NCI-H2227 (cell line): ENCODE data around the gene FAM107A.
"Not testable (repeated sequence)": the region's sequence is repeated elsewhere in the genome, so short reads cannot be mapped to it uniquely, and the experiment has no call there.

Experiments
- DNase-seq: peaks from one replicate; lab custom pipeline; 2025; ENCODE audit not compliant: unreplicated experiment; lab: John Stamatoyannopoulos, UW

FAM107A gene

GRCh38 chr3:58537412-58538301 is 39.5 kb downstream of the FAM107A start:
- DNase-seq: no peak

- no peak for DNase-seq
These were observed 40.4 kb downstream of the FAM107A start, which contains the start of gene ACOX2 for GRCh38 chr3:58536501-58537411. Gene ACOX2 (minus strand): TSS chr3:58537190. CDS start chr3:58535106, 2,084 bp downstream.

GRCh38 chr3:58535531-58536500 is 41.4 kb downstream of the FAM107A start:
- DNase-seq: no peak

GRCh38 chr3:58534592-58535494 is 42.3 kb downstream of the FAM107A start:
- DNase-seq: no peak

- DNase-seq: peak; percentile 66
These were observed 44.4 kb downstream of the FAM107A start for GRCh38 chr3:58532794-58533220.

- DNase-seq: no peak
These were observed 45.2 kb downstream of the FAM107A start for GRCh38 chr3:58531956-58532355.

GRCh38 chr3:58531555-58531954 is 45.6 kb downstream of the FAM107A start:
- no peak for DNase-seq

- DNase-seq: no peak
These were observed 46.8 kb downstream of the FAM107A start for GRCh38 chr3:58530354-58530865.

GRCh38 chr3:58529516-58530353 is 47.5 kb downstream of the FAM107A start:
- peak; percentile 16 for DNase-seq

GRCh38 chr3:58528629-58529028 is 48.6 kb downstream of the FAM107A start:
- no peak for DNase-seq

GRCh38 chr3:58527440-58527839 is 49.8 kb downstream of the FAM107A start:
- DNase-seq: not testable (repeated sequence)

- no peak for DNase-seq
These were observed 50.7 kb downstream of the FAM107A start for GRCh38 chr3:58526515-58526957.

- DNase-seq: no peak
These were observed 52.8 kb downstream of the FAM107A start for GRCh38 chr3:58524326-58524888.

- no peak for DNase-seq
These were observed 54.3 kb downstream of the FAM107A start for GRCh38 chr3:58522759-58523425.

- DNase-seq: no peak
These were observed 55.1 kb downstream of the FAM107A start for GRCh38 chr3:58521917-58522631.

GRCh38 chr3:58521336-58521670 is 55.9 kb downstream of the FAM107A start:
- DNase-seq: no peak
